Measurements from ENCODE around the gene APOA1.
A peak's percentile ranks its signal among the peaks of the same experiment; 100 is the strongest.
"Not testable (repeated sequence)": the region's sequence is repeated elsewhere in the genome, so short reads cannot be mapped to it uniquely, and the experiment has no call there.

APOA1 gene

DNA sequence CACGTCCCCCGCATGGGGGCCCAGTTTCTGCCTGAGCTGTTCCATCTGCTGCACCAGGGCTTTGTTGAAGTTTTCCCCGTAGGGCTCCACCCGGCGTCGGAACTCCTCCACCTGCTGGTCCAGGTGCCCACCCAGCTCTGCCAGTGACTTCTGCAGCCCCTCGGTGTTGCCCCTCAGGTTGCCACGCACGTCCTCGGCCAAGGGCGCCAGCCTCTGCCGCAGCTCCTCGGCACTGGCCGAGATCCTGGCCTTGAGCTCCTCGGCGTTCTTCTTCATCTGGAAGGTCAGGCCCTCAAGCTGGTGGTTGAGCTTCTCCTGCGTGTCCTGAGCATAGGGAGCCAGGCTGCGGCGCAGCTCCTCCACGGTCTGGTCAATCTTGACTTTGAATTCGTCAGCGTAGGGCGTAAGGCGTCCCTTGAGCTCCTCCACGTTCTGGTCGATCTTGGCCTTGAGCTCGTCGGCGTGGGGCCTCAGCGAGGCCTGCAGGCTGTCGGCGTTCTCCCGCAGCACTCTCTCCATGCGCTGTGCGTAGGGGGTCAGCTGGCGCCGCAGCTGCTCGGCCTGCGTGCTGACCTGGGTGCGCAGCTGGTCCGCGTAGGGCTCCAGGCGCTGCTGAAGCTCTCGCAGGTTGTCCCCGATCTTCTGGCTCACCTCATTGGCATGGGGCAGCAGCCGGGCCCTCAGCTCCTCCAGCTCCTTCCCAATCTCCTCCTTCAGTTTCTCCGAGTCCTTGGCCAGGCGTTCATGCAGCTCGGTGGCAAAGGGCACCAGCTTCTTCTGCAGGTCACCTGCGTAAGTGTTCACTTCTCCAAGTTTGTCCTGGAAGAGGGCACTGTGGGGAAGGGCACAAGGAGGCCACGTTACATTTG is 16.1 kb downstream of the APOA1 start:
- FAIRE-seq, result no peak
- no peak for DNase-seq (ENCODE audit: insufficient read length, low spot score)

DNA sequence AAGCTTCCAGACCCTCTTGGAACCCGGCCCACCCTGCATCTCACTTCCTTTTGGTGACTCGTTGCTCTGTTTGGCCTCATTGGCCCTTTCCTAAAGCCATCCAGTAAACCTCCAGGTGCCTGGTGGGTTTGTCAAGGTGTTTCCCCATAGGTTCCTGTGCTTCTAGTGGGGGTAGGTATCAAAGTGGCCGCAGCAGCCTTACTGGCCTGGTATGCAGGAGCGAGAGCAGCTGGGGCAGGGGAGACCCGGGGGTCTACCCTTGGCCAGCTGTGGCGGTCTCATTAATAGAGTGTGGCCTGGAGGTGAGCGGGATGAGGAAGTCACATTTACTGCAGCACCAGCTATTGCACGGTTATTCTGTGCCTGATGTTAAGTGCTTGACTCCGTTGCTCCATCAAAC is 18.4 kb downstream of the APOA1 start:
- no peak for FAIRE-seq
- no peak for DNase-seq (ENCODE audit: insufficient read length, low spot score)

DNA sequence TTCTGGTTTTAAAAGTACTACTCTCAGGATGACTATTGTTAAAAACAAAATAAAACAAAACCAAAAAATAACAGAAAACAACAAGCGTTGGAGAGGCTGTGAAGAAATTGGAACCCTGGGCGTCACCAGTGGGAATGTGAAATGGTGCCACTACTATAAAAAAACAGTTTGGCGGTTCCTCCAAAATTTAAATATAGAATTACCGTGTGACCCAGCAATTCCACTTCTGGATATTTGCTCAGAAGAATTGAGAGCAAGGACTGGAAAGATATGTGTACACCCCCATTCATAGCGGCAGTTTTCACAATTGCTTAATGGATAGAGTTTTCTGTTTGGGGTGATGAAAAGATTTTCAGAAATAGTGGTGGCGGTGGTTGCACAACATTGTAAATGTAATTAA is 22.9 kb downstream of the APOA1 start:
- DNase-seq (ENCODE audit: insufficient read length, low spot score) (no peak), FAIRE-seq (no peak)

DNA sequence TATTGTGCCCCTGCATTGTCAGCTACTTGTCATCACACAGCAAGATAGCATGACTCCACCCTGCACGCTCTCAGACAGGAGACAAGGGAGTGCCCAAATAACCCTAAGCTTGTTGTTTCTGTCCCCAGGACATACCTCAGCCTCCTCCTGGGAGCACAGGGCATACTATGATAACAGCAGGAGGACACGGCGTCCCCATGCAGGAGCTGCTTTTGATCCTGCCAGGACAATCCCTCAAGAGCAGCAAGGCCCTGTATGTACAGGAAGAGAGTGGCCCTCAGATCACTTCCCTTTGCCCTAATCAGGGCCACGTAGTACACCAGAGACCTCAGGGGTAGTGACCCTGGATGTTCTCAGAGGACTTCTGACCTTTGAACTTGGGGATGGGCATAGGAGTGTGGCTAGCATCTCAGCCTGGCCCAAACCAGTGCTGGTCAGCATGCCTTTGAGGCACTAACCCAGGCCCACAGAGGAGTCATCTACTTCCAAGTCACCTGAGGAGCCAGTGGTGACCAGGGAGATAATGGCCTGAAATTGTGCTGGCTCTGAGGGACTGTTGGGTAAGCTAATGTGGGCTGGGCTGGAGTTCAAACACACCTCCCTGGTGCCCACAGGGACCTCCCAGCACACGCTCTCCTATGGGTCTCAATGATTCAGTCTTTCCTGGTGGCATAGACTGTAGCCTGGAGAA is 23.5 kb downstream of the APOA1 start:
- no peak for FAIRE-seq

DNA sequence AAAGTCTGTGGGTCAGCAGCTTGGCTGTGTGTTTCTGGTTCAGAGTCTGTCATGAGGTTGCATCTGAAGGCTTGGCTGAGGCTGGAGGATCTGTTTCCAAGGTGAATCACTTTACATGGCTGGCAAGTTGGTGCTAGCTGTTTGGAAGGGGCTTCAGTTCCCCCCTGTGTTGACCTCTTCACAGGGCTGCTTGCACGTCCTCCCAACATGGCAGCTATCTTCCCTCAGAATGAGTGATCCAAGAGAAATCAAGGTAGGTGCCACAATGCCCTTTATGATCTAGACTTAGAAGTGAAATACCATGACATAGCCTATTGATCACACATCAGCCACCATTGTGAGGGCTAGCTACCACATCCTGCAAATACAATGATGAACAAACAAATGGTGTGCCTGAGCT is 24.3 kb downstream of the APOA1 start:
- no peak for DNase-seq (ENCODE audit: insufficient read length, low spot score)
- FAIRE-seq, result no peak

More for the DNA sequence above, 23.5 kb downstream of the APOA1 start:
- DNase-seq (ENCODE audit: insufficient read length, low spot score), result no peak

DNA sequence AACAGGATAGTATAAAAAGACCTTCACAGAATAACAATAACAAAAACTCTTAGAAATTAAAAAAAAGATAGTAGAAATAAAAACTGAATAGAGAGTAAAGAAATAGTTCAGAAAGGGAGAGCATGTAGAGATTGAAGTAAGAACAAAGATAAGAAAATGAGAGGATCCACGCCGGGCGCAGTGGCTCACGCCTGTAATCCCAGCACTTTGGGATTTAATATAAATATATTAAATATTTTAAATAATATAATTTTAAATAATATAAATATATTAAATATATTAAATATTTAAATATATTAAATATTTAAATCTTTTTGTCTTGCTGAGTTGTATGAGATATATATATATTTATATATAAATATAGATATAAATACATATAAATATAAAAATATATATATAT is 25.3 kb downstream of the APOA1 start:
- FAIRE-seq, result no peak
- DNase-seq (ENCODE audit: insufficient read length, low spot score), result no peak

DNA sequence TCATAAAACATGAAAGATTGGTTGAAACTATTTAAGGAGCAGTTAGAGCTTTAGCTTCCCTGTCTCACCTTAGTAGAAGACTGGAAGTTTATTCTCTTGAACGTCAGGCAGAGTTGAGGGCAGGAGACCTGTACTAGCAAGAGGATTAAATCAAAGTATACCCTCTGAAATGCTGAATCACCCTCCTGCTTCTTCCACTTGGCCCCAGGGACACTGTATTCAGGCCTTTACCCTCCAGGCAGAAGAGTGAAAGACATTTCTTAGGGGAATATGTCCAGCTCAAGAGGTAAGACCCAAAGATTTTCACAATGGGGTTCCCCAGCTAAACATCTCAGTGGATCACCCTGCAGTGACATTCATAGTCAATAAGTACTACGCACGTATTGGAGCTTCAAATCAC is 26.2 kb downstream of the APOA1 start:
- DNase-seq (ENCODE audit: insufficient read length, low spot score) (no peak), FAIRE-seq (no peak)

DNA sequence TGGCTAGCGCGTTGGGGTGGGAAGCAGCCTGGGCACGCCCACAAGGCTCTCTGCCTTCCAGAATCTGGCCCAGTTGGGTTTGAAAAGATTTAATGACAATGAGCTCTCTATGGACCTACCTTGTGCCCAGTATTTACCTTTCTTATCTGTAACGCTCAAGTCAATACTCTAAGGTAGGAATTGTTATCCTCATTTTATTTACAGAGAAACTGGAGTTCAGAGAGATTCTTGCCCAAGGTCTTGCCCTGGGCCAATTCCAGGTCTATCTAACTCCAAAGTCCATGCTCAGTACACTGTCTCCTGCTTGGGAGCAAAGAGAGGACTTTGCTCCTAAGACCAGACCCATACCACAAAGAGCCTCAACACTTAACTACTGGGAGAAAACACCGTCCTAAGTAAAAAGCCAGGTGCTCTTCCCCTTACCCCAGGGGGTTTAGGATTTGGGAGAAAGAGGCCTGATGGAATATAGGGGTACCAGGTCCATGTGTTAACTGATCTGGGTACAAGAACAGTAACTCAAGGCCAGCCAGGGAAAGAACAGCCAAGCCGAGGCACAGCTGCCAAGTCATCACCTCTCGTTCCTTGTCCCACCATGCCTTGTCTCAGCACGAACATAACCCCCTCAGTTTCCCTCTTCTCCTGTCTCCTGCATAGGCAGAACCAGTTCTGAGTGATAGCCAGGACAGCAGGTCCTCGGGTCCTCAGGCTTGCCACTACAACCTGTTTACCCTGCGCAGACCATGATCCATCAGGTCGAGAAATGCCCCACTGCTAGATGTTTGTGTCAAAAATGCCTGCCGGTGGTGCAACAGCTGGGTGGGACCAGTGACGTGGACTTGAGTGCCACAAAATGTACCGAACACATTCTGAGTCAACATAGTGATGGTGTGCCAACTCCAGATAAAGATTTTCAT is 28.9 kb downstream of the APOA1 start:
- DNase-seq (ENCODE audit: insufficient read length, low spot score), result no peak
- no peak for FAIRE-seq

DNA sequence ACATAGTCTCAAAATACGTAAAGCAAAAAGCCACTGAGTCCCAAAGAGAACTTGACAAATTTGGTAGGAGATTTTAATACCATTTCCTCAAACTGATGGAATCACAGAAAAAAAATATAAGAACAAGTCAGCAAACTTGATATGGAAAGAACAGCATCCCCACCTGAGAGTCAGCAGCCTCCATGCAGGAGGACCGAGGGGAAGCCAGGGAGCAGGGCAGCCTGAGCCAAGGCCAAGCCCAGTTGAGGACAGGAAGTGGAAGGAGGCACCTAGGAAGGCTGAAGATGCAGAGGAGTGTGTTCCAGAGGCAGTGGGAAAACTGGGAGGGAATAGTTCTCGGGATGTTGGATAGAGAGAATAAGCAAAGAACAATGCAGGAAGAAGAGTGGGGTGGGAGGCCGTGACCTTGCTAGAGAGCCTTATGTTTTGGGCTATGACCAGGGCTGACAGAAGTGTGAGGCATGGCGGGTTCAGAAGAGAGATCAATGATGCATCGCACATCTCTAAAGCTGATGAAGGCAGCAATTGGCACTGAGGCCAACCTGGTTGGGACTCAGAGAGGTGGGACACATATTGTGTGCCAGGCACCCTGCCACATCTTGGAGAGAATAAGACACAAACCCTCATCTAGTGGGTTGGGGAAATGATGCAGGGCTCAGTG is 29.7 kb downstream of the APOA1 start:
- no peak for FAIRE-seq
- no peak for DNase-seq (ENCODE audit: insufficient read length, low spot score)

DNA sequence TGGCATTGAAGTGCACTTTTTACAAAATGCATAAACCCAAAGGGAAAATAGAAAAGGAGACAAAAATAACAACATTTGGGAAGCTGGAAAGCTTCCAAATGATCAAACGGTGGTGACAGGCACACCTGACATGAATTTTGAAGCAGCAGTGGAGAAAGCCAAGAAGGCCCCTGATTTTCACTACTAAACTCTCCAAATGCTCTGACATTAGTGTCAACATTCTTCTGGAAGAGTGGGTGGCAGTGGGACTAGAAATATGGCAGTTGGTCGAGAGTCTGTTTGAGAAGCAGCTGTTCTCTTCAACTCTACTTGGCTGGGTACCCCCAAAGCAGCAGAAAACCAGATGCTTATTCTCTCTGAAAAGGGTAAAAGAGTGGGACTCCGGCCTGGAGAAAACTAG is 33.4 kb downstream of the APOA1 start:
- DNase-seq (ENCODE audit: insufficient read length, low spot score), result no peak
- FAIRE-seq, result no peak

DNA sequence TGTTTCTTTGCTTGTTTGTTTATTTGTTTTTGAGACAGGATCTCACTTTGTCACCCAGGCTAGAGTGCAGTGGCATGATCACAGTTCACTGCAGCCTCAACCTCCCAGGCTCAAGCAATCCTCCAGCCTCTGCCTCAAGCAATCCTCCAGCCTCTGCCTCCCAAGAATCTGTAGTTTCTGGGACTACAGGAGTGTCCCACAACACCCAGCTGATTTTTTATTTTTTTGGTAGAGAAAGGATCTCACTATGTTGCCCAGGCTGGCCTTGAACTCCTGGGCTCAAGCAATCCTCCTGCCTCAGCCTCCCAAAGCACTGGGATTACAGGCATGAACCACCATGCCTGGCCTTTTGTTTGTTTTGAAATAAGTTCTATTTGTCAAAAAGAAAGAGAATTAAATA is 35.8 kb downstream of the APOA1 start:
- not testable (repeated sequence) for DNase-seq (ENCODE audit: insufficient read length, low spot score); FAIRE-seq

DNA sequence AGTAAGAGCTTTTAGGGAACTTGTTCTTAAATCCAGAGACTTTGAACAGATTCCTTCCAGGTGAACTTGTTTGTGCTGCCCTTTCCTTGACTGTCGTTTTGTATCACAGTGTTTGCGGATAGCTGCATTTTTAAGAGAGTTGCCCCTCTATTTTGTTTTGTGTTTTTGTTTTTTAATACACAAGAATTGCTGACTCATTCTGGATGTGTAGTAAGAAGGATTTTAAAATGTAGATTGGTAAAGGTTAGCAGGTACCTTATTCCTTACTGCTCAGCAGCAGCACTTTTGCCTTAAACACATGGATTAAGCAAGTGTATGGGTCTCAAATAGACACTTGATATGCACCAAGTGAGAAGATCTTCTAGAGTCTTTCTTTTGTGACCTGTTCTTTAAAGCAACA is 36.8 kb downstream of the APOA1 start:
- no peak for FAIRE-seq
- DNase-seq (ENCODE audit: insufficient read length, low spot score), result no peak

DNA sequence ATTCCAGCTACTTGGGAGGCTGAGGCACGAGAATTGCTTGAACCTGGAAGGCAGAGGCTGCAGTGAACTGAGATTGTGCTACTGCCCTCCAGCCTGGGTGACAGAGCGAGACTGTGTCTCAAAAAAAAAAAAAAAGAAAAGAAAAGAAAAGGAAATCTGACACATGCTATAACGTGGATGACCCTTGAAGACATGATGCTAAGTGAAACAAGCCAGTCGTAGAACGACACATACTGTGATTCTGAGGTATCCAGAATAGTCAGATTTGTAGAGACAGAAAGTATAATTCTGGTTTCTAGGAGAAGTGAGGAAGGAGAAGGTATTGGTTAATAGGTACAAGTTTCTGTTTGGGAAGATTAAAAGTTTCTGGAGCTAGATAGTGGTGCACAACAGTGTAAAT is 39.1 kb downstream of the APOA1 start:
- DNase-seq (ENCODE audit: insufficient read length, low spot score), result no peak
- FAIRE-seq, result no peak

DNA sequence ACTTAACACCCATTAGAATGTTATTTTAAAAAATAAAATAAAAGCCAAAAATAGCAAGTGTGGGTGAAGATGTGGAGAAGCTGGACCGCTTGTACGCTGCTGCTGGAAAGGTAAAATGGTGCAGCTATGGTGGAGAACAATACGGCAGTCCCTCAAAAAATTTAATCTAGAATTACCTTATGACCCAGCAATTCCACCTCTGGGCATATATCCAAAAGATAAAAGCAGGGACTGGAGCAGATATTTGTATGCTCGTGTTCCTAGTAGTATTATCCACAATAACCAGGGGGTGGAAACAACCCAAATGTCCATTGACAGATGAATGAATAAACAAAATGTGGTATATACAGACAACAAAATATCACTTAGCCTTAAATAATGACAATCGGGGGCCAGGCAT is 39.6 kb downstream of the APOA1 start:
- FAIRE-seq (no peak), DNase-seq (ENCODE audit: insufficient read length, low spot score) (no peak)

DNA sequence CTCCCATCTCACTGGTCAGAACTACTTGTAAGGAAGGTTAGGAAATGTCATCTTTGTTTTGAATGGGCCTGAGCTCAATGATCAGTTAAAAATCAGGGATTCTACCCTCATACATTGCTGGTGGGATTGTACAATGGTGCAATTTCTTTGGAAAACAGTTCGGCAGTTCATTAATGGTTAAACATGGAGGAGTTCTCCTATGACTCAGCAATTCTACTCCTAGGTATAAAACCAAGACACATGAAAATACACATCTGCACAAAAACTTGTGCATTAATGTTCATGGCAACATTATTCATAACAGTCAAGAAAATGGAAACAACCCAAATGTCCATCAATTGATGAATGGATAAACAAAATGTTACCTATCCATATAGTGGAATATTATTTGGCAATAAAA is 40.9 kb downstream of the APOA1 start:
- DNase-seq (ENCODE audit: insufficient read length, low spot score) (no peak), FAIRE-seq (no peak)

DNA sequence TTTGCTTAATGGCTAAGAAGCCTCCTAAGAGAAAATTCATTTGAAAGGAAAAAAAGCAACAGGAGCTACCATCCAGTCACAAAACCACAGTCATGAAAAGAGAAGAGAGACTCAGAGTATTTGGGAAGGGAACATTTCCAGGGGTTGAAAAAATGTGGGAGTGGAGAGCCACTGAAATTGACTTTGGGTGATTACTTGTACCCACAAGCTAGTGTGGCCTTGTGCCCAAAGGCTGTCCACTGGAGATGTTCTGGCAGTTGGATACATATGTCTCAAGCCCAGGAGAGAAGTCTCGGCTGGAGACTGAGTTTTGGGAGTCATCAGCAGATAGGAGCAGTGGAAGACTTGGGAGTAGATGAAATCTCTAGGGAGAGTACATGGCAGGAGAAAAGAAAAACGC is 42.6 kb downstream of the APOA1 start:
- no peak for FAIRE-seq
- no peak for DNase-seq (ENCODE audit: insufficient read length, low spot score)

DNA sequence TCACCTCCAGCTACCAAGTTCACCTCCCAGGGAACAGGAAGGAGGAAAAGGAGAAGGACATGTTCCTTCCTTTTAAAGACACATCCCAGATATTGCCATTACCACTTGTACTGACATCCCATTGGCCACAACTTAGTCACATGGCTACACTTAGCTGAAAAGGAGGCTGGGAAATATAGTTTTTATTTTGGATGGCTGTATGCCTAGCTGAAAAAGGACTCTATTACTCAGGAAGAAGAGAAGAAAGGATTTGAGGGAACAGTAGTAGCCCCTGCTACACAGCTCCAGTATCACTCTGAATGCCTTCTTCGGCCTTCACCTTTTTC is 43.7 kb downstream of the APOA1 start:
- DNase-seq (ENCODE audit: insufficient read length, low spot score), result no peak
- FAIRE-seq, result peak; percentile 48

DNA sequence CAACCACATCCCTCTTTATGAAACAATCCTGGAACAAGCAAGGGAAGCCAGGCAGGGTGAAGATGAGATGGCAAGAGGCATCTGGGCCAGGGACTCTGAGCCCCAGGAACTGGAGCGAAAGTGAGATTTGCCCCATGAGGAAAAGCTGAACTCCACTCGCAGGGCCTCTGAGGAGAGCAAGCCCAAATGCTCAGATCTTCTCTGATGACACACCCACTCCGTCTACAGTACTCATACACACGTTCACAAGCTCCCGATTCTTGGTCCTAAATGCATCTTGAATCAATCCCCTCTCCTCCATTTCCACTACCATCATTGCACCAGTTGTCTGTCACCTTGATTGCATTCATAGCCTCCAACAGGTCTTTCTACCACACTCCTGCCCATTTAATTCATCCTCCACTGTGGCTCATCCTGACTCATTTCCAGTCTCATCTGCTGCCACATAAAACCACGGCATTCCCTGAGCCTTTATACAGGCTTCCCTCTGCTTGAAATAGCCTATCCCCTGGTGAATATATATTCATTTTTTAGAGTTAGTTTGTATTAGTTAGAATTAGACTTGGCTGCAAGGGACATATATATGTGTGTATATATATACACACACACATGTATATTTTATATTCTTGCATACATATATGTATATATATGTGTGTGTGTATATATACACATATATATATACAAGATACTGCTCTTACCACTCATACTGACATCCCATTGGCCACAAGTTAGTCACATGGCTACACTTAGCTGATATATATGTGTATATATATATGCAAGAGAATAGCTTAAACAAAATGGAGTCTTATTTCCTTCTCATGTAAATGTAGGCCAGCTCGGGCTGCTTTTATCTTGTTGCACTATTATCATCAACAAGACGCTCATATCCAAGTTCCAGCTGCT is 44.3 kb downstream of the APOA1 start:
- DNase-seq (ENCODE audit: insufficient read length, low spot score) (no peak), FAIRE-seq (peak; percentile 36)

DNA sequence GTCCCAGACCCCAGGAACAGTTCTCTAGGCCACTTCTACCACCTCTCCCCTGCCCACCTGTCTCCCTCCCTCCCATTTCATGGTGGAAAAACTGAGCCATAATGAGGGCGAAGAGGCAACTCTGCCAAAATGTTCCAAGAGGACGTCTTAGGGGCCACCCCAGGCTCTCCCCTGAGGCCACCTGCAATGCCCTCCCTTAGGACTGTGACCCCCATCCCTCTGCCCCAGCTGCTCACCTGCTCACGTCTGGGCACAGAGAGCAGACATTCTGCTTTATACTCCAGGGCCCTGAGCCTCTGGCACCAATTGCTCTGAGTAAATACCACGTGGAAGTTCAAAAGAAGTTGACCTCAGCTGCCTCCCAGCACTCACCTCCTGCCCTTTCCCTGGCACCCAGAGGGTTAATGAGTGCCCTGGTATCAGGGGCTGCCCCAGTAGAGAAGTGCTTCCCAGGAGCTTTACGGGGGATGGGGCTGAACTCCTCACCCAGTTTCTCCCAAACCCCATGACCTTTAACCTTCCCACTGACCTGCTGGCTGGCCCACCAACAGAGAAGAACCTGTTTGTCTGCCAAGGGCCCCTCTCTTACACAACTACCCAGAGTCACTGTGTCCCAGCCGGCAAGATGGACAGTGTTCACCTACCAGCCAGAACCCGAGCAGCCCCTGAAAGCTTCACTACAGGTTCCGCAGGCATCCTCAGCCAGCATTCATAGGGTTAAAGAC is 45.1 kb downstream of the APOA1 start:
- DNase-seq (ENCODE audit: insufficient read length, low spot score), result no peak
- FAIRE-seq, result no peak
